Activated CD4-positive, alpha-beta T cell treated with anti-CD3 and anti-CD28 coated beads, Interleukin-2, amount 10 ng/mL, durations not matched to agents 24 days and 14 days (primary cell): ENCODE measurements around the gene THEM4. TPM values are rescaled to one million over a fixed set of nuclear protein-coding genes. Genes with fewer than 3 reads are reported as not detected.

Experiments
- DNase-seq: peaks from one replicate; pipeline ENCODE4 v3.0.0; 2022
- H3K27ac Mint-ChIP-seq: one replicate; pipeline ENCODE4 v1.8.0; 2022; ENCODE audit warnings: mild to moderate bottlenecking, mixed read lengths
- H3K27me3 Mint-ChIP-seq: one replicate; pipeline ENCODE4 v1.8.0; 2022; ENCODE audit warnings: mixed read lengths
- H3K36me3 Mint-ChIP-seq: one replicate; pipeline ENCODE4 v1.8.0; 2022; ENCODE audit warnings: low read depth, mild to moderate bottlenecking, mixed read lengths
- H3K4me1 Mint-ChIP-seq: one replicate; pipeline ENCODE4 v1.8.0; 2021; ENCODE audit warnings: mixed read lengths
- H3K4me3 Mint-ChIP-seq: one replicate; pipeline ENCODE4 v1.8.0; 2022; ENCODE audit warnings: mild to moderate bottlenecking, moderate library complexity, mixed read lengths
- H3K9me3 Mint-ChIP-seq: one replicate; pipeline ENCODE4 v1.8.0; 2021; ENCODE audit warnings: mixed read lengths
- intact Hi-C: fragments of 100-400 bp; cut with micrococcal nuclease; formaldehyde crosslinking; loops from one replicate; pipeline ENCODE4 v1.15.1; 2023
- total RNA-seq: library from RNA; stranded (reverse); gene quantifications from 2 replicates; pipeline ENCODE4 v1.2.3, GENCODE V29; 2022

The THEM4 gene
- total RNA-seq, 1 donor from 2014 or later = 30.6 TPM

- H3K4me1 Mint-ChIP-seq = no peaks in the 10 kb centered on the region
- H3K27ac Mint-ChIP-seq = no peak overlapping the region
- DNase-seq = no peak
- no peaks in the 10 kb centered on the region for H3K36me3 Mint-ChIP-seq
- no peaks in the 10 kb centered on the region for H3K27me3 Mint-ChIP-seq
- intact Hi-C loops = no loop called here
- no peak overlapping the region for H3K4me3 Mint-ChIP-seq
- no peaks in the 10 kb centered on the region for H3K9me3 Mint-ChIP-seq
Measured at GRCh38 chr1:151854658-151855057, 54.7 kb downstream of the THEM4 start.

DNA sequence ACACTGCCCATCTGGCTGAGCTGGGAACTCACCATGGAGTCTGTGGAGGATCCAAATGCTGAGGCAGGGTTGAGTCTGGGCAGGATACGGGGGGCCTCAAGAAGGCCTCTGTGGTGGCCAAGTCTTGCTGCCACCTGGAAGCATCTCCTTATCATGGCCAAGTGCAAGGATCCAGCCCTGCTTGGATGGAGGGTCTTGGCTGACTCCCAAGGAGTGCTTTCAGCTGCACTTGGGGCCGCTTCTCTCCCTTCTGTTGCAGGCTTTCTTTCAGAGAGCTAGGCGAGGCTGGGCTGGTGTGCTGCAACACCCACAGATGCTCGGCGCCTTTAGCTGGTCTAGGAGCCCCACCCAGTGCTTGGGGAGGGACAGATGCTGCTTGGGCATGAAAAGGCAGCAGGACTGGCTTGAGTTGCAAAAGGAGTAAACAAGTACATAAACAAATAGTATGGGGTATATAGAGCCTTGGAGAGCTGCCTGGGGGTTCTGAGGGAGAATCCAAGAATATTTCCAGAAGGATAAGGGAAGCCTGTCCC, 55.8 kb downstream of the THEM4 start, which contains the start of gene THEM5:
Gene THEM5 (minus strand): TSS at position 302 of the 533 bp plus-strand sequence. CDS start 147 bp downstream, at position 155.
- intact Hi-C loops = no loop called here
- Mint-ChIP-seq H3K9me3 (no peaks in the 10 kb centered on the region), H3K36me3 (peaks cover 2% of the 10 kb centered on the region), H3K4me1 (no peaks in the 10 kb centered on the region), H3K4me3 (no peak within 1 kb of the TSS), H3K27ac (no peak within 1 kb of the TSS), H3K27me3 (no peaks in the 10 kb centered on the region)
- no peak for DNase-seq

- H3K36me3 Mint-ChIP-seq = peaks cover 2% of the 10 kb centered on the region
Measured at GRCh38 chr1:151852733-151853132, 56.6 kb downstream of the THEM4 start.

DNA sequence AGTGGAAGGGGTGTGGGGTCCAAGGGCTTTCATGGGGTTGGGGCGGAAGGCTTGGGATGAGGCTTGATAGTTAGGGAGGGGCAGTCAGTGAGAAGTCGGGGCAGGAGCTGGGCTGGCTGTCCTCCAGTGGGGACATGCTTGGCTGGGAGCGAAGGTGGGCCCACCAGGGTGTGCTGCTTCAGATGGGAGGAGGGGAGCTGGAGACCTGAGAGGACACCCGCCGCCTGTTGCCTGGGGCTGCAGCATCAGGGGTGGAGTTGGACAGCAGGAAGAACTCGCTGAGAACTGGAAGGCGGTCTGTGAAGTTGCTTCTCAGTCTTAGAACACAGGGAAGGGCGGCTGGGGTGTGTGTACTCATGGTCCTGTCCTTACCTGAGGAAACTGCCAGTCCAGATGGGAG, 57.4 kb downstream of the THEM4 start:
- Mint-ChIP-seq H3K4me3 (no peak overlapping the region), H3K27ac (no peak overlapping the region), H3K9me3 (no peaks in the 10 kb centered on the region), H3K4me1 (no peaks in the 10 kb centered on the region), H3K27me3 (no peaks in the 10 kb centered on the region), H3K36me3 (peaks cover 3% of the 10 kb centered on the region)
- intact Hi-C loops = no loop called here
- no peak for DNase-seq

More at GRCh38 chr1:151852733-151853132, 56.6 kb downstream of the THEM4 start:
- Mint-ChIP-seq H3K4me1 (no peaks in the 10 kb centered on the region), H3K27ac (no peak overlapping the region), H3K9me3 (no peaks in the 10 kb centered on the region), H3K27me3 (no peaks in the 10 kb centered on the region), H3K4me3 (no peak overlapping the region)
- DNase-seq = no peak
- intact Hi-C loops = no loop called here

GRCh38 chr1:151849871-151850270, 59.4 kb downstream of the THEM4 start:
- Mint-ChIP-seq H3K27me3 (no peaks in the 10 kb centered on the region), H3K27ac (no peak overlapping the region), H3K9me3 (no peaks in the 10 kb centered on the region), H3K4me3 (no peak overlapping the region), H3K36me3 (peaks cover 16% of the 10 kb centered on the region), H3K4me1 (peaks cover 9% of the 10 kb centered on the region)
- intact Hi-C loops = no loop called here
- no peak for DNase-seq

DNA sequence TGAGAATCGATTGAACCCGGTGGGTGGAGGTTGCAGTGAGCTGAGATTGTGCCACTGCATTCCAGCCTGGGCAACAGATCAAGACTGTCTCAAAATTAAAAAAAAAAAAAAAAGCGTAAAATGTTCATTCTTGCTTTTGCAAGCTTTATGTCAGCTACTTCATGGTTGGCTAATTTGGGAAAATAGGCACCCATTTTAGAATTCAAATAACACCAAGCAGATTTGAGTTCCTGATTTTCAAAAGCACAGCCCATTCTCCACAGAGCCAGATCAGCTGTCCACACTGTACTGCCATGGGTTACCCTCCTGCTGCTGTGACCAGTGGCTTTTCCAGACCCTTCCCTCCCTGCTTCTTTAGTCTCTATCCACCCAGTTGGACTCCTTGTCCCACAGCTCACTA, 60.2 kb downstream of the THEM4 start:
- intact Hi-C loops = no loop called here
- DNase-seq = no peak
- H3K27me3 Mint-ChIP-seq = no peaks in the 10 kb centered on the region
- no peak overlapping the region for H3K27ac Mint-ChIP-seq
- H3K4me3 Mint-ChIP-seq = no peak overlapping the region
- H3K4me1 Mint-ChIP-seq = peaks cover 13% of the 10 kb centered on the region
- no peaks in the 10 kb centered on the region for H3K9me3 Mint-ChIP-seq
- H3K36me3 Mint-ChIP-seq = peaks cover 22% of the 10 kb centered on the region

DNA sequence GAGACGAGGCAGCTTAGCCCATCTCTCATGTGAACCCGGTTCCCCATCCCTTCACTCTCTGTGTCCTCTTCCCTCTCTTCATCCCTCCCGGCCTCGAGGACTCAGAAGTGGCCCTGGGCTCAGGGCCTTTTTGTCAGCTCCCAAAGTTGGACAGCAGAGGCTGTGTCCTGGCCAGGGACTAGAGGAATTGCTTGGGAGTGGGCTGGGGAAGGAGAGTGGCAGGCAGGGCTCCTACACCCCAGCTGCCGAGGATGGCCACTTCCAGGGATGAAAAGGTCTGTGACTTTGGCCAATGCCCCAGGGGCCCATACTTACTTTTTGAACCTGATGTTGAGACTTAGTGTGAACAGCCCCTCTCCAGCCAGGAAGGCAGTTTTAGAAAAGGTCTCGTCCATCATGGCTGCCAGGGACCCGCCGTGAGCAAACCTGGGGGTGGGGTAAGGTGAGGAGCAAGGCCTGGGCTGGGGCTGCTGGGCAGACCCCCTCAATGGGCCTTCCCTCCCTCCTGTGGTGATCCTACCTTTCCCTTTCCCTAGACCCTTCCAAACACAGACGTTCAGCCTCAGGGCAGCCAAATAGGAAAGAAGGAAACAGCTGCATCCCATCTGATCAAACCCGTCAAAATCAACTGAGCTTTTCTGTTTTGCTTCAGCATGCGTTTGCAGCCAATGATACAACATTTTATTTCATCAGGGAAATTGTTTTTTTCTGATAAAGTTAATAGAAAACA, 61.3 kb downstream of the THEM4 start:
- intact Hi-C loops = no loop called here
- Mint-ChIP-seq H3K4me1 (peaks cover 13% of the 10 kb centered on the region), H3K27me3 (no peaks in the 10 kb centered on the region), H3K27ac (peak overlapping the region; percentile 34), H3K4me3 (no peak overlapping the region), H3K9me3 (no peaks in the 10 kb centered on the region), H3K36me3 (peaks cover 28% of the 10 kb centered on the region)
- DNase-seq = no peak

DNA sequence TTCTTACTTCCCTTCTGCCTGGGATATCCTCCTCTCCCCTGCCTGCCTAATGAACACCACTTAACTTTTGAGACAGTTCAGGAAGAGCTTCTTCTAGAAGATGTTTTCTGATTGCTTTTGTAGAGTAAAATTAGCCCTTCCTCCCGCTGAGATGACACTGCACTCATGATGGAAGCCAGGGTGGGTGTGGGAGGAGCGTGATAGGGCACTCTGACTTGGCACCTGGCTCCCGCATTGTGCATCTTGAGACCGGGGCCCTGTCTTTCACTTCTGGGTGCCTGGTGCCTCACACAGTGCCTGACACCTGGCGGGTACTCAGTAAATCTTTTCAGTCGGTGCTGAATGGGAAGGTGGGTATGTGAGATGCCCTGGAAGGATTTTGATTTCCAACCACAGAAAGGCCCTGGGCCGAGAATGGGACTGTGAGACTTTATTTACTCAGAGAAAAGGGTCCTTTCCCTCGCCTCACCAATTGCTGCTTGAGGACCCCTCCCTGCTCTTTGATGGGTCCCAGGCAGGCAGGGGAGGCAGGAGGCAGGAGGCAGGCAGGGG, 62.5 kb downstream of the THEM4 start:
- Mint-ChIP-seq H3K27me3 (no peaks in the 10 kb centered on the region), H3K27ac (peak overlapping the region; percentile 67), H3K36me3 (peaks cover 34% of the 10 kb centered on the region), H3K4me3 (peak overlapping the region; percentile 11), H3K9me3 (no peaks in the 10 kb centered on the region), H3K4me1 (peaks cover 16% of the 10 kb centered on the region)
- no peak for DNase-seq
- intact Hi-C loops = no loop called here

DNA sequence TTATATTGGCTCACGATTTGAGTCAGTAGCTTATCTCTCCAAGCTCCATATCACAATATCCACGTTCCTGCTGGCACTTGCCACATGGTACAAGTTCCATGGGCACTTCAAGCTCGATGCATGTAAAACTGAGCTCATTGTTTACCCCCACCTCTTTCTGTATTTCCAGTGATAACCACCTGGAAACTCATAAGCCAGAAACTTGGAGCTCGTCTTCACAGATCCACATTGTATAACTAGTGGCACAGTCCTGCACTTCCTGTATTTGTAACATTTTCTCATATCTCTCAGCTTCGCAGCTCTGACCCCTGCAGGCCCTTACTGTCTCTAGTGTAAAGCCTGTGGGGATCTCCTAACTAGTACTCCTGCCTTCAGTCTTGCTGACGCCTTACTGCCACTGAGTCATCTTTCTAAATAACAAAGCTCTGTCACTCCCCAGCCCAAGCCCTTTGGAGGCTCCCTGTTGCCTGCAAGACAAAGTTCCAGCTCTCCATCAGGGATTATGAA, 63.2 kb downstream of the THEM4 start:
- Mint-ChIP-seq H3K36me3 (peaks cover 39% of the 10 kb centered on the region), H3K9me3 (no peaks in the 10 kb centered on the region), H3K4me3 (peak overlapping the region; percentile 11), H3K4me1 (peaks cover 19% of the 10 kb centered on the region), H3K27ac (peak overlapping the region; percentile 67), H3K27me3 (no peaks in the 10 kb centered on the region)
- DNase-seq = no peak
- intact Hi-C loops = no loop called here

DNA sequence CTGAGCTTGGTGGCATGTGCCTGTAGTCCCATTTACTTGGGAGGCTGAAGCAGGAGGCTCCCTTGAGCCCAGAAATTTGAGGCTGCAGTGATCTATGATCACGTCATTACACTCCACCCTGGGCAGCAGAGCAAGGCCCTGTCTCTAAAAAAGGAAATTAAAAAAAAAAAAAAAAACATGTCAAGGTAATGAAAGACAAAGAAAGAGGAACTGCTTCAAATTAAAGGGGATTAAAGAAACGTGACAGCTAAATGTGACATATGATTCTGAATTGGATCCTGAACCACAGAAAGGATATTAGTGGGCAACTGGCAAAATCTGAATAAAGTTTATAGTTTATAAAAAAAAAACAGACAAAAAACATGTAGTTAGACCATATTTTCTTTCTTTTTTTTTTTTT, 65.9 kb downstream of the THEM4 start:
- H3K27me3 Mint-ChIP-seq = no peaks in the 10 kb centered on the region
- no peak overlapping the region for H3K27ac Mint-ChIP-seq
- peaks cover 37% of the 10 kb centered on the region for H3K4me1 Mint-ChIP-seq
- H3K9me3 Mint-ChIP-seq = no peaks in the 10 kb centered on the region
- no peak overlapping the region for H3K4me3 Mint-ChIP-seq
- intact Hi-C loops = no loop called here
- H3K36me3 Mint-ChIP-seq = peaks cover 41% of the 10 kb centered on the region
- DNase-seq = no peak

- peaks cover 35% of the 10 kb centered on the region for H3K36me3 Mint-ChIP-seq
Measured at GRCh38 chr1:151841141-151841540, 68.2 kb downstream of the THEM4 start.

GRCh38 chr1:151840421-151840820, 68.9 kb downstream of the THEM4 start:
- peak overlapping the region; percentile 89 for H3K27ac Mint-ChIP-seq

More at GRCh38 chr1:151841141-151841540, 68.2 kb downstream of the THEM4 start:
- intact Hi-C loops = no loop called here
- no peak for DNase-seq
- peaks cover 47% of the 10 kb centered on the region for H3K4me1 Mint-ChIP-seq
- H3K9me3 Mint-ChIP-seq = no peaks in the 10 kb centered on the region
- no peak overlapping the region for H3K4me3 Mint-ChIP-seq
- no peak overlapping the region for H3K27ac Mint-ChIP-seq
- H3K27me3 Mint-ChIP-seq = no peaks in the 10 kb centered on the region

DNA sequence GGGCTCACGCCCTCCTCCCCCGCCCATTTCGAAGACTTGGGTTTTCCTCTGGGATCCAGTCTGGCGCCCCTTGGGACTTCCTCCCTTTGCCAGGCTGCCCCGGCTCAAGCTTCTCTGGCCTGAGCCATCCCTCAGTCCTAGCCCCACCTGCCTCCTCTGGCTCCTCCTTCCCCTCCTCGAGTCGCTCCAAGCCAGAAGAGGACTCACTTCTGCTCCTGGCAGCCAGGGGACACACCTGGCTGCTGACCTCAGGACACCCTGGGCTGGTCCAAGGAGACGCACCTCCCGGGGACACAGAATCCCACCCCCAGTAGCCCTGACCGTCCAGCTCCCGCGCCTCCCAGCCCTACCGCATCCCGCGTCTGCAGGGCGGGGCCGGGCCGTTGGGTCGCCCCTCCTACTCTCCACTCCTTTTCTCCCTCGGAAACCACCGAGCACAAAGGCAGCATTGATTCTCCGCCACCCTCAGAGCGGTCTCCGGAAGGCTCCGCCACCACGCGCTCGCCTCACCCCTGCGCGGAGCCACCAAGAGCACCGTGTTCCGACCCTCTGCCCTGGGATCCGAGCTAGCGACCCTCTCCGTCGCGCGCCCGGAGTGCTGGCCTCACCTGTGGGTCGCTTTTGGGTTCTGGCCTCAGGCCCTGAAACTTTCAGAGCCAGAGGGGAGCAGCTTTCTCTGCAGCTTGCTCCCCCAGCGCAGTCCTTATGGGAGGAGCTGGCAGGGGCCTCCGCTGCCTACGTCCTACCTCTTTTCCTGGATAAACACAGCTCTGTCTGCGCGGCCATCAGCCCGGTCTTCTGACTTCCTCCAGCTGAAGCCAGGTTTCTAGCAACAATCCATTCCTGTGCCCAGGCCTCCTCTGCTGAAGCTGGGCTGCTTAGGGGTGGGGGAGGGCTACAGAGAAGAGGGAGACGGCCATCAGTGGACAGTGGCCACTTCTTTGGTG, 69.6 kb downstream of the THEM4 start, which contains the start of gene C2CD4D:
Gene C2CD4D (minus strand): TSS at position 364 of the 947 bp plus-strand sequence. CDS start 831 bp downstream, outside the sequence.
- Mint-ChIP-seq H3K36me3 (peaks cover 28% of the 10 kb centered on the region), H3K9me3 (no peaks in the 10 kb centered on the region), H3K4me1 (peaks cover 49% of the 10 kb centered on the region), H3K4me3 (peak within 1 kb of the TSS; percentile 91), H3K27ac (peak within 1 kb of the TSS; percentile 89), H3K27me3 (no peaks in the 10 kb centered on the region)
- peak; percentile 93 for DNase-seq
- intact Hi-C loops = loop anchor here (1.0 to 5.0 kb wide), 4 partner anchors 49 to 397 kb away; partner anchors contain the start of genes MRPL9, SNX27 and TDRKH

More at GRCh38 chr1:151840421-151840820, 68.9 kb downstream of the THEM4 start:
- intact Hi-C loops = no loop called here
- no peaks in the 10 kb centered on the region for H3K27me3 Mint-ChIP-seq
- H3K4me1 Mint-ChIP-seq = peaks cover 46% of the 10 kb centered on the region
- H3K4me3 Mint-ChIP-seq = peak overlapping the region; percentile 91
- H3K36me3 Mint-ChIP-seq = peaks cover 32% of the 10 kb centered on the region
- H3K9me3 Mint-ChIP-seq = no peaks in the 10 kb centered on the region
- DNase-seq = no peak
